ENCODE results near the gene GMDS. TPM values are rescaled to one million over a fixed set of nuclear protein-coding genes. Genes with fewer than 3 reads are reported as not detected.

GMDS gene
- total RNA-seq, 1 donor from 2014 or later, result 34.0 TPM

GRCh38 chr6:1704711-1705110, 540.7 kb downstream of the GMDS start:
- H3K27me3 Mint-ChIP-seq (ENCODE audit: low read depth), result no peaks in the 10 kb centered on the region
- H3K4me1 Mint-ChIP-seq (ENCODE audit: low read depth), result peaks cover 47% of the 10 kb centered on the region
- no peak overlapping the region for H3K27ac Mint-ChIP-seq (ENCODE audit: unreplicated experiment)
- H3K4me3 Mint-ChIP-seq (ENCODE audit: unreplicated experiment), result no peak overlapping the region
- H3K36me3 Mint-ChIP-seq (ENCODE audit: low read depth), result no peaks in the 10 kb centered on the region
- no peak for DNase-seq (ENCODE audit: low spot score)
- no peaks in the 10 kb centered on the region for H3K9me3 Mint-ChIP-seq (ENCODE audit: low read depth)
- no peak for TF ChIP-seq CTCF (IDR thresholded peaks at IDR 0.05)

- Mint-ChIP-seq H3K27me3 (ENCODE audit: low read depth) (no peaks in the 10 kb centered on the region), H3K27ac (ENCODE audit: unreplicated experiment) (peak overlapping the region; percentile 68)
Measured at GRCh38 chr6:1703923-1704322, 541.5 kb downstream of the GMDS start.

GRCh38 chr6:1703091-1703855, 542.1 kb downstream of the GMDS start:
- H3K4me3 Mint-ChIP-seq (ENCODE audit: unreplicated experiment), result no peak overlapping the region
- no peaks in the 10 kb centered on the region for H3K9me3 Mint-ChIP-seq (ENCODE audit: low read depth)
- no peak for DNase-seq (ENCODE audit: low spot score)
- peak overlapping the region; percentile 97 for H3K27ac Mint-ChIP-seq (ENCODE audit: unreplicated experiment)
- H3K4me1 Mint-ChIP-seq (ENCODE audit: low read depth), result peaks cover 59% of the 10 kb centered on the region
- no peaks in the 10 kb centered on the region for H3K36me3 Mint-ChIP-seq (ENCODE audit: low read depth)
- no peaks in the 10 kb centered on the region for H3K27me3 Mint-ChIP-seq (ENCODE audit: low read depth)
- TF ChIP-seq CTCF (IDR thresholded peaks at IDR 0.05), result no peak

More at GRCh38 chr6:1703923-1704322, 541.5 kb downstream of the GMDS start:
- Mint-ChIP-seq H3K4me3 (ENCODE audit: unreplicated experiment) (no peak overlapping the region), H3K4me1 (ENCODE audit: low read depth) (peaks cover 52% of the 10 kb centered on the region), H3K36me3 (ENCODE audit: low read depth) (no peaks in the 10 kb centered on the region), H3K9me3 (ENCODE audit: low read depth) (no peaks in the 10 kb centered on the region)
- no peak for DNase-seq (ENCODE audit: low spot score)
- no peak for TF ChIP-seq CTCF (IDR thresholded peaks at IDR 0.05)

- Mint-ChIP-seq H3K27ac (ENCODE audit: unreplicated experiment) (peak overlapping the region; percentile 97), H3K9me3 (ENCODE audit: low read depth) (no peaks in the 10 kb centered on the region)
- DNase-seq (ENCODE audit: low spot score), result no peak
Measured at GRCh38 chr6:1702580-1703051, 542.8 kb downstream of the GMDS start.

More at GRCh38 chr6:1702580-1703051, 542.8 kb downstream of the GMDS start:
- no peak for TF ChIP-seq CTCF (IDR thresholded peaks at IDR 0.05)
- Mint-ChIP-seq H3K36me3 (ENCODE audit: low read depth) (no peaks in the 10 kb centered on the region), H3K4me1 (ENCODE audit: low read depth) (peaks cover 65% of the 10 kb centered on the region), H3K27me3 (ENCODE audit: low read depth) (no peaks in the 10 kb centered on the region), H3K4me3 (ENCODE audit: unreplicated experiment) (peak overlapping the region; percentile 62)
